UCSD-AML1 (cell line): ENCODE data around the gene CRB2.
A peak's percentile ranks its signal among the peaks of the same experiment; 100 is the strongest.
"Not testable (repeated sequence)": the region's sequence is repeated elsewhere in the genome, so short reads cannot be mapped to it uniquely, and the experiment has no call there.

Experiments
- DNase-seq: peaks from one replicate; lab custom pipeline; 2025; ENCODE audit not compliant: unreplicated experiment; lab: John Stamatoyannopoulos, UW

CRB2 gene

DNA sequence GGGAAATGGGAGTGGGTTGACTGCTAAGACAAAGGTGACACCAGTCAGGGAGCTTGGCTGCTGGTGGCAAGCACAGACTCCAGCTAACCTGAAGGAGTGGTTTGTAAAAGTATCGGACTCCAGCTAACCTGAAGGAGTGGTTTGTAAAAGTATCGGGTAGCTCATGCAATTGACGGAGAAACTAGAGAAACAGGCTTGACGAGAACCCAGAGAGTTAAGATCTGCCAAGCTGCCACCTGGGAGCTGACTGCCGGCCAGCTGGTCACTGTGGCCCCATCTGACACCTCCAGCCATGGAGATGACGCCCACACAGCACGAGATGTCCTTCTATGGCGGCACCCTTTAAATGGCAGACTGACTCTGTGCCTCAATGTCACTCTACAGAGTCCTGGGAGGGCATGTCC is 28.3 kb upstream of the CRB2 start:
- no peak for DNase-seq

DNA sequence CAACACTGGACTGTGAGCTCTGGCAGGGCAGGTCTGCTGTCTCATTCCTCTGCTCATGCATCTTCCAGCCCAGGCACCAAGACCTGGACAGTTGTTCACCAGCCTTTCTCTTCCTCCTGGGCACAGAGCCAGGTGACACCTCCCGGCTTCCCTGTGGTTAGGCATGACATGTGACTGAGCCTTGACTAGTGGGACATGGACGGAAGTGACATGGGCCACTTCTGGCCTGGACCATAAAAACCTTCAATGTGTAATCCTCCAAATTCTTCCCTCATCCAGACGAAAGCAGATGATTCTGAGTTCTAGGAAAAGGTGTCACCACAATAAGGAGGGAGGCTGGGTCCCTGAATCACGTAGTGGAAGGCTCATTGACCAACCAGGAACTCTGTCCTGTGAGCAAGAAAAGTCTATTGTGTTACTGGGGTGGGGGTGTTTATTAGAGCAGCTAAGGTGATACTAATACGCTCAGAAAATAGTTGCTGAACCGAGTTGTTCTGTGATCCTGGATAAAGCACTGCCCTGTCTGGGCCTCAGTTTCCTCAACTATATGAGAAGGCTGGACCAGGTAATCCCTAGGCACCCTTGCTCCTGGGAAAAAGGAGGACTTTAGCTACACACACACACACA is 26.6 kb upstream of the CRB2 start:
- peak; percentile 60 for DNase-seq

DNA sequence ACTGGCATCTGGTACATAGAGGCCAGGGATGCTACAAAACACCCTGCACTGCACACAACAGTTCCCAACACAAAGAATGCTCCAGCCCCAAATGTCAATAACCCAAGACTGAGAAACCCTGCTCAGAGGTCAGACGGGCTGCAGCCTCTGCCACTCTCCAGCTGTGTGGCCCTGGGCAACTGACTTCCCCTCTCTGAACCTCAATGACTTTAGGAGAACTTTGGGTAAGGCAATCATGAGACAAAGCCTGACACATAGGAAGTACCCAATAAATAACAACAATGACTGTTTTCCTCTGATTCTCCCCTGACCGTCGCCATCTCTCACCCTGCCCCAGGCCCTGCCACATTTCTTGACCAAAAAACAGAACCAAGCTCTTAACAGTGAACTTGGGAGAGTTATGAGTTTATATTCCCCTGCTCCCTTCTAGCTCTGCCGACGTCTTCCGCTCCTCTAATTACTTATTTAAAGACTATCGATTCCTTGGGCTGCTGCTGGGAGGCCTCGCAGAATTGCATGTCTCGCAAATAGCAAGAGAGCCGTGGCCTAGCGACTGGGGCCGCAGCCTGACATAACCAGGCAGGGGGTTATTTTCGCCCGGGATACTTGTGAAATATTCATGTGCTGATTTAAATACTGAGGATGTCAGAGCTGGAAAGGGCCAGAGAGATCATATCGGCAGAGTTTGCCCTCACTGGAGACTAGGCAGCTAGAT is 24.5 kb upstream of the CRB2 start:
- DNase-seq = no peak

- DNase-seq = not testable (repeated sequence)
These were observed 22.8 kb upstream of the CRB2 start for GRCh38 chr9:123333058-123333669.

DNA sequence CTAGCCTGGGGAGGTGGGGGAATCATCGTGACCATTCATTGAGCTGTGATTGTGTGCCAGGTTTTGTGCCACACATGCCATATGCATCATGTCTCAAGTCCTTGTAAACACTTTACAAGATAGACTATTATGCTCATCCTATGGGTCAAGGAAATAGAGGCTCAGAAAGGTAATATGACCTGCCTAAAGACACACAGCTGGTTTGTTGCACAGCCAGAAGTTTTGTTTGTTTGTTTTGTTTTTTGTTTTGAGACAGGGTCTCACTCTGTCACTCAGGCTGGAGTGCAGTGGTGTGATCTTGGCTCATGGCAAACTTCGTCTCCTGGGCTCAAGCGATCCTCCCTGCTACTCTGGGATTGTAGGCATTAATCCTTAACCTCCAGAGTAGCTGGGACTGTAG is 21.4 kb upstream of the CRB2 start:
- no peak for DNase-seq

DNA sequence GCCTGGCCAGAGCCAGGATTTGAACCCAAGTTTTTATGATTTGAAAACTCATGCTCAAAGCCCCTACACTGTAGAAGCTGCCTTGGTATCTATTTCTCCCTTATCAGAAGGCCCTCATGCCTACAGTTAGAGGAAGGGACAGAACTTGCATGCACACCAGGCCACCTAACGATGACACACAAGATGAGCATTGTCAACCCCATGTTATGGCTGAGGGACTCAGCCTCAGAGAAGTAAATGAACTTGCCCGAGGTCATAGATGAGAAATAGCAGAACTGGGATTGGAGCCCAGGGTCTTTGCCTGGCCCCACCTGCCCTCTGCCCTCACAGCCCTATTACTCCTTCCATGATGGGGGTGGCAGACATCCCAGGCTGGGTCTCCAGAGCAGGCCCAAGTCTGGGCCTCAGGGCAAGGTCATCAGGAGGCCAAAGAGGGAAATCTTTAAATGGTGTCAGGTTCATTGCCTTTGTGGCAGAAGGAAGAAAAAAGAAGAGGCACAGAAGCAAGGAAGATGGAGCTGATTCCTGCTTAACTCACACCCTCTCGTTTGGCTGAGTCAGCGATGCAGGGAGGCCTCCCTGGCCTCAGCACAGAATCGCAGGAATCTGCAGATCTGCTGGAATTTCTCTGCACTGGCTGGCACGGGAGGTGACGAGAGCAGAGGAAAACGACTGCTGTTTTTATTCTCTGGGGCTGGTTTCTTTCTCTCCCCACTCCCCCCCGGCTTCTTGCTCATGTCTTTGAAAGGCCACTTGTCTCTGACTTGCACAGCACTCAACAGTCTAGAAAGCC is 20.6 kb upstream of the CRB2 start:
- no peak for DNase-seq

GRCh38 chr9:123335986-123336329 is 20.0 kb upstream of the CRB2 start:
- DNase-seq = no peak

DNA sequence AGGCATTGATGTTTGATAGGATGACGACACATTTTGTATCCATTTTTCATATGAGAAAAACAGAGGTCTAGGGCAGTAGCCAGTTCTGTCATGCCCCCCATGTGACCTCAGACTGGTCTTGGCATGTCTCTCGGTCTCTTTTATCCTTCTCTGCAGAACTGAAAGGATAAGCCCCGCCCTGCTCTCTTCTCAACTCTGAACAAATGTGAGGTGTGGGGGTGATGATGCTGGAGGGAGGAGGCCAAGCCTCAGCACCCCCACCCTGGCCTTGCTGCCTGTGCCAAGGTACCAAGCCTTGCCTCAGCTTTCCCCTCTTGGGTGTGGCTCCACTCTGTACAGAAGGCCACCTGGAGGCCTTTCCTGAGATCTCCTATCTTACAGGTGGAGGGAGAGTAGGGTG is 19.5 kb upstream of the CRB2 start:
- DNase-seq = no peak

DNA sequence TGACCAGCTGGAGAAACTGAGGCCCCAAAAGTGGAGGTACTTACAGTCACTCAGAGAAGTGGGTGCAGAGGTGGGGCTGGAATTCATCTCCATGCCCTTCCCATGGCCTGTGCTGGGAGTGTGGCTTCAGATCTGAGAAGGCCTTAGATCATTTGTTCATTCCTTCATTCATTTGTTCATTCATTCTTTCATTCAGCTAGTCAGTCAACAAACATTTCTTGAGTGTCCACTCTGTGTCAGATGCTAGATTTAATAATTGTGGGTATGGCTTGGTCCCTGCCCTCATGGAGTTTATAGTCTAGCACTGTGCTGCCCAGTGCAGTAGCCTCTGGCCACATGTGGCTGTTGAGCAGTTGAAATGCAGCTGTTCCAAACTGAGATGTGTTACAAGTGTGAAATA is 19.0 kb upstream of the CRB2 start:
- no peak for DNase-seq

DNA sequence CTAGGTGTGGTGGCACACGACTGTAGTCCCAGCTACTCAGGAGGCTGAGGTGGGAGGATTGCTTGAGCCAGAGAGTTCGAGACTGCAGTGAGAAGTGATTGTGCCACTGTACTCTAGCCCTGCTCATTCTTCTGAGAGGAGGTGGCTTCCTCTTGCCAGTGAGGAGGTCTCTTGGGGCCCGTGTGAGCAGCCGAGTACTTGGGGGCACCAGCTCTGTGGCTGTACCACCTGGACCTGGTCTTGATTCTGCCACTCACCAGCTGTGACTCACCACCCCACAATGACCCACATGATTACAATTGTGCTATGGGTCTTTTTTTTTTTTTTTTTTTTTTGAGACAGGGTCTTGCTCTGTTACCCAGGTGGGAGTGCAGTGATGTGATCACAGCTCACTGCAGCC is 18.0 kb upstream of the CRB2 start:
- DNase-seq = no peak

DNA sequence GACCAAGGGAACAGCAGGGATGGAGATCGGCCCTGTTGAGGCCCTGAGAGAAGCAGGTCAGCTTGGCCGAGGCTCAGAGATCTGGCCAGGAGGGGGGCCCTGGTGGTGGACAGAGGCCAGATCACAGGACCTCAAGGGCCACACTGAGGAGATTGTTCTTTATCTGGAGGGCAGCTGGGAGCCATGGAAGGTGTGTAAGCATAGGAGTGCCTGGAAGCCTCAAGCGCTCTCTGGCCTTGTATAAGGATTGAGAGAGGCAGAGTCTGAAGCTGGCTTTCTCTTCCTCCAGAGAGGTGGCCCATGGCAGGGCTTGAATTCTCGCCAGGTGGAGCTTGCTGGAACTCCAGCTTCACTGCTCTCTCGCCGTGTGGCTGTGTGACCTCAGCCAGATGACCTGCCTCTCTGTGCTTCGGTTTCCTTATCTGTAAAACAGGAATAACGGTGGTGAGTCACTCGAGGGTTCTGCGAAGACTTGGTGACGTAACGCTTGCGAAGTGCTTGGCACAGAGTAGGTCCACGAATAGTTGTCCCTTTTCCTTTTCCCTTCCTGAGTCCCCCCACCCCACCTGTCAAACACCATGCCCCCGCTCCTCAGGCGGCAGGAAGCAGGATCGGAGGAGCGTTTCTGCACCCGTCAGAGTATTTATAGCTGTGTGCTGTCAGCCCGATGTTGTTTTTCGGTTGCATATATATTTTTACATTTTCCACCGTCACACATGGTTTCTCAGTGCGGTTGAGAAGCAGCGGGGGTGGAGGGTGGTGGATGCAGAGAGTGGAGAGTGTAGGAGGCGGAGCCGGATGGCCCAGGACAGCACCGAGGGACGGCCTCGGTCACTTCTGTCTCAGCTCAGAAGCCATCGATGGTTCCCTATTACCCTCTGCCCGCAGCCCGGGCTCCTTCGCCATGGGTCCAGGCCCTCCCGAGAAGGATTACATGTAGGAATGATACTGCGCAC is 17.0 kb upstream of the CRB2 start:
- peak; percentile 87 for DNase-seq

- peak; percentile 77 for DNase-seq
These were observed 16.1 kb upstream of the CRB2 start for GRCh38 chr9:123339666-123340510.

DNA sequence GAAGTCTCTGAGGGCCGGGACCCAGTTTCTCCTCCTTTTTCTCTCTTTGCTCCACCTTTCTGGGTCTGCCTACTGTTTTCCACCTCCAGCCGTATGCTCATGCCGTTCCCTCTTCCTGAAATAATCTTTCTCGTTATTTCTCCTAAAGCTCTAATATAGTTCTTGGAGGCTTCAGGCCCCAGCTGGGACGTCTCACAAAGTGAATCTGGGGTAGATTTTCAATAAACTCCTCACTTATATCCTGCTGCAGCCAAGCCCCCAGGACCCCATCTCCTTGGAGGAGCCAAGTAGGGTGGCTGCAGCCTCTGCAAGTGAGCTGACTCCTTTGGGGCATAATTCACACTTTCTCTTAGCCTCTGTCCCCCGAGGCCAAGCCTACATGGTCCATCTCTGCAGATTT is 14.2 kb upstream of the CRB2 start:
- DNase-seq = no peak

DNA sequence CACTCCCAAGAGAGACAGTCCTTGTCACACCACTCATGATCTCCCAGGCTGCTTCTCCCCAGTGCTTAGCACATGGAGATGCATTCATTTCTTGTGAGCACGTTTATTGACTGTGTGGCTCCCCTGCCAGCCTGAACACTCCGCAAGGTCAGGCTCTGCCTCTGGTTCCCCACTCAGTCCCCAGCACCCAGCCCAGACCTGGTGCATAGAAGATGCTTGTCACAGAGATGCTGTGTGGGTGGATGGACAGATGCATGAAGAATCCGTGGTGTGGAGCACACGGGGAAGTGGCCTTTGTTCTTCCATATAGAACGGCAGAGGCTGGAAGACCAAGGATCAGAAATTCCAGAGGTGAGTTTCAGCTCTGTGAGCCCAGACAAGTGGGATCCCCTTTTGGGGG is 13.8 kb upstream of the CRB2 start:
- DNase-seq = no peak

DNA sequence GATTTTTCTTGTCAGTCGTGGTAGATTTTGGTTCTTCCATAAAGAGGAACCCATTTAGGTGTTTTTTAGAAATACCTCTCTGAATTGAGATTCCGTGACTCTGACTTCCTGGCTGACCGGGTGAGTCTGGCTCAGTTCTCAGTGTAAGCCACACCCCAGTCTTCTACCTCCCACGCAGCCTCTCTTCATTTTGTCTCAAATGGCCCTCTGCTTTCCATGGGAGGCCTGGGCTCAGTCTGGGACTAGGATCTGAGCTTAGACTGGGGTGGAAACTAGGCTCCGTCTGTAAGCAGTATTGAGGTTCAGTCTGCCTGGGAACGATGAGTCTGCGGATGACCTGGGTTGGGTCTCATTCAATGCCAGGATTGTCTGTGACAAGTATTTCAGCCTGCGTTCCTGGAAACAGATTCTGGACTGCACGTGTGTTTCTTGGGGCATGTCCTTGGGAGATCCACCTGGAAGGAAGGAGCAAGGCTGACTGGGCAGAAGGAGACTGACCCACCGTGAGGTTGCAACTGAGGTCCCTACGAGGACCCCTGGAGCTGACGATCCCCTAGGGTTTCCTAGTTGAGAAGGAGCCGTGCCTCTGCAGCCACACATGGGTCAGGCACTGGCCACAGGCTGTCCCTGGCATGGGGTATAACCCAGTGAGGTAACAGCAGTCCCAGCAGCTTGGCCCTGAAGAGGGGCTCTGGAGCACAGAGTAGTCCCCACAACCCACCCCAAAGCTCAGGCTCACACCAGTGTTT is 12.4 kb upstream of the CRB2 start:
- peak; percentile 44 for DNase-seq

DNA sequence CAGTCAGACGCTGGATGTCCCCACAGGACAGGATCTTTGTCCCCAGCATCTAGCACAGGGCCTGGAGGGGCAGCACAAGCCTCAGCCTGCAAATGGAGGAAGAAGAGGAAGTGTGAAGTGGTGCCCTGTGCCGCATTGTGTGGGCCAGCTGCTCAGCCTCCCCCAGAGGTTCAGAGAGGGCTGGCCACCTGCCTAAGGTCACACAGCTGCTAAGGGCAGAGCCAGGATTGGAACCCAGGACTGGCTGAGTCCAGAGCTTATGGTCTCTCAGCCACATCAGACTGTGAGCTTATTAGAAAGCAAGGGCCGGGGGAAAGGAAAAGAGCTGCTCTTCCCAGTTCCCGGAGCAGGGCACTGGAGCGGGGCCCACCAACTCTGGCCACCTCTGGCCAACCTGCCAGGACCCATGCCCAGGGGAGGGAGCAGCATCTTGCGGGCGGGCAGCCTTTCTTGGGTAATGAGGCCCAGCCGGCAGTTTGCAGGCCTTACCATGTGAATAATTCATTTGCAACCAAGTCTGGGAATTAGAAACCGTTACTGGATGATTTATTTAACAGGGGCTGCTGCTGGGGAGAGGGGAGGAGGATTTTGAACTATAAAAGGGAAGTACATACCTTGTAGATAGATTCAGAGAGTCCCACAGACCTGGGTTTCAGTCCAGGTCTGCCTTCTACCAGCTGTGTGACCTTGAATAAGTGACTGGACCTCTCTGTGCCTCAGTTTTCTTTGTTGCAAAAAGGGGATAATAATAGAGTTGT is 11.6 kb upstream of the CRB2 start:
- DNase-seq = no peak

- DNase-seq = no peak
These were observed 10.4 kb upstream of the CRB2 start for GRCh38 chr9:123345567-123345955.

DNA sequence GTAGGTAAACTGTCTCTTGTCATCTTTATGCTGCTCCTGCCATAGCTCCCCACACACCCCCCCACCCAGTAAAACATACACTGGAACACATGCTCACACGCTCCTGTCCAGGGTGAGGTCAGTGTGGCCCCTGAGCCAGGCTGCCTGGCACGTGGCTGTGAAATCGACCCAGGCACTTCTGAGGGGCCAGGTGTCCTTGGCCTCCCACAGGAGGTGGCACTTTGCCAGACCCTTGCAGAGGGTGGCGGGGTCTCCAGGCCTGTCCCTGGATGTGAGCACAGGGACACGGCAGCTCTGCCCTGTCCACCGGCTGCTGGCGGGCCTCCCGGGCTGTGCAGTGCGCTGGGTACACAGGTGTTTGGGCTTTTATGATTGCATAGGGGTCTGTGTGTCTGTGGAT is 10.0 kb upstream of the CRB2 start:
- no peak for DNase-seq
